NCI-H2107 treated with DMSO at 0.1 percent for 48 hours (cell line): Measurements from ENCODE around the gene PLAGL1.
"Not testable (repeated sequence)": the region's sequence is repeated elsewhere in the genome, so short reads cannot be mapped to it uniquely, and the experiment has no call there.

ENCODE experiments used
- DNase-seq: peaks from one replicate; lab custom pipeline; 2025; ENCODE audit not compliant: unreplicated experiment; lab: John Stamatoyannopoulos, UW

Gene PLAGL1

GRCh38 chr6:144009628-144010027 lies 1.6 kb upstream of the PLAGL1 start:
- DNase-seq: not testable (repeated sequence)

GRCh38 chr6:144008846-144009245 lies 787 bp upstream of the PLAGL1 start:
- no peak for DNase-seq

- DNase-seq: no peak
Measured at GRCh38 chr6:144007478-144008119, 460 bp downstream of the PLAGL1 start.

- DNase-seq: no peak
Measured at GRCh38 chr6:144006736-144007477, 1.2 kb downstream of the PLAGL1 start.

- DNase-seq: no peak
Measured at GRCh38 chr6:143999406-143999805, 8.7 kb downstream of the PLAGL1 start.

- no peak for DNase-seq
Measured at GRCh38 chr6:143998686-143999085, 9.4 kb downstream of the PLAGL1 start.

GRCh38 chr6:143993965-143994646 lies 14.0 kb downstream of the PLAGL1 start:
- no peak for DNase-seq

- DNase-seq: no peak
Measured at GRCh38 chr6:143992285-143992684, 15.8 kb downstream of the PLAGL1 start.

- DNase-seq: no peak
Measured at GRCh38 chr6:143986463-143987065, 21.5 kb downstream of the PLAGL1 start.

GRCh38 chr6:143984666-143985065 lies 23.4 kb downstream of the PLAGL1 start:
- no peak for DNase-seq

- DNase-seq: no peak
Measured at GRCh38 chr6:143982968-143983367, 25.1 kb downstream of the PLAGL1 start.

GRCh38 chr6:143980921-143981320 lies 27.1 kb downstream of the PLAGL1 start:
- DNase-seq: no peak

- no peak for DNase-seq
Measured at GRCh38 chr6:143976806-143977349, 31.2 kb downstream of the PLAGL1 start.

GRCh38 chr6:143974089-143974488 lies 34.0 kb downstream of the PLAGL1 start:
- no peak for DNase-seq

- DNase-seq: no peak
Measured at GRCh38 chr6:143973097-143973966, 34.7 kb downstream of the PLAGL1 start.

- no peak for DNase-seq
Measured at GRCh38 chr6:143971482-143972205, 36.4 kb downstream of the PLAGL1 start.

GRCh38 chr6:143970456-143971218 lies 37.4 kb downstream of the PLAGL1 start:
- DNase-seq: no peak

GRCh38 chr6:143969077-143969476 lies 39.0 kb downstream of the PLAGL1 start:
- DNase-seq: no peak
